Naive thymus-derived CD8-positive, alpha-beta T cell (primary cell): ENCODE results near the gene PCNX2. TPM values are rescaled to one million over a fixed set of nuclear protein-coding genes. Genes with fewer than 3 reads are reported as not detected.

ENCODE experiments used
- ATAC-seq, 2 donors: fragments of 150-1000 bp; cut with Tn5 transposase in 1 of 2; sonication (Bioruptor Pico), chemical (Tn5 transposase) in 1 of 2; 1 replicate in 1 of 2; 2 replicates in 1 of 2; pipeline ENCODE4 v1.10.0; 2021; ENCODE audit warnings: mild to moderate bottlenecking in 2 of 2, moderate library complexity in 2 of 2
- POLR2A ChIA-PET: fragments of 350-600 bp; sonication (Branson Sonifier 250); formaldehyde crosslinking; loops from one replicate; lab custom pipeline; 2021; ENCODE audit warnings: antibody characterized with exemption; lab: Charles Lee
- DNase-seq, 10 donors: peaks; one replicate each; pipeline versions ENCODE4 v3.0.0 to v3.0.0-alpha.2; 2020 to 2022
- H3K27ac Mint-ChIP-seq, 10 donors: one replicate each; pipeline ENCODE4 v1.8.0; 2020 to 2022; ENCODE audit warnings: mild to moderate bottlenecking in 10 of 10, mixed read lengths in 10 of 10, moderate library complexity in 4 of 10, inconsistent platforms in 1 of 10
- H3K27me3 Mint-ChIP-seq, 5 donors: one replicate each; pipeline ENCODE4 v1.8.0; 2021 to 2022; ENCODE audit warnings: mixed read lengths in 5 of 5
- H3K36me3 Mint-ChIP-seq, 3 donors: one replicate each; pipeline ENCODE4 v1.8.0; 2020 to 2022; ENCODE audit warnings: mixed read lengths in 3 of 3, mild to moderate bottlenecking in 2 of 3, inconsistent platforms in 1 of 3
- H3K4me1 Mint-ChIP-seq, 4 donors: one replicate each; pipeline ENCODE4 v1.8.0; 2021 to 2022; ENCODE audit warnings: mixed read lengths in 4 of 4
- H3K4me3 Mint-ChIP-seq, 10 donors: one replicate each; pipeline ENCODE4 v1.8.0; 2020 to 2022; ENCODE audit warnings: mild to moderate bottlenecking in 10 of 10, mixed read lengths in 10 of 10, moderate library complexity in 6 of 10, inconsistent platforms in 1 of 10
- H3K9me3 Mint-ChIP-seq, 9 donors: one replicate each; pipeline ENCODE4 v1.8.0; 2020 to 2022; ENCODE audit warnings: mixed read lengths in 9 of 9, mild to moderate bottlenecking in 3 of 9, inconsistent platforms in 1 of 9, moderate library complexity in 1 of 9
- polyA plus RNA-seq, 3 donors: library from polyadenylated mRNA; unstranded; fragments of 300-500 nt; fragmentation: Illumina TruSeq; gene quantifications; one replicate each; pipeline ENCODE4 v1.2.3, GENCODE V29; 2021
- total RNA-seq, 8 experiments: library from RNA in 2 of 8; stranded (reverse) in 2 of 8; gene quantifications; one replicate each; pipeline ENCODE4 v1.2.3 and lab custom pipeline; 2021 to 2026

Gene PCNX2
- total and polyA plus RNA-seq, 5 experiments from 2014 or later: 2.2 to 54.8 (median 6.9) TPM

GRCh38 chr1:232984577-232985425, 310.7 kb downstream of the PCNX2 start:
- POLR2A ChIA-PET: no interaction called here
- no peak for ATAC-seq

DNA sequence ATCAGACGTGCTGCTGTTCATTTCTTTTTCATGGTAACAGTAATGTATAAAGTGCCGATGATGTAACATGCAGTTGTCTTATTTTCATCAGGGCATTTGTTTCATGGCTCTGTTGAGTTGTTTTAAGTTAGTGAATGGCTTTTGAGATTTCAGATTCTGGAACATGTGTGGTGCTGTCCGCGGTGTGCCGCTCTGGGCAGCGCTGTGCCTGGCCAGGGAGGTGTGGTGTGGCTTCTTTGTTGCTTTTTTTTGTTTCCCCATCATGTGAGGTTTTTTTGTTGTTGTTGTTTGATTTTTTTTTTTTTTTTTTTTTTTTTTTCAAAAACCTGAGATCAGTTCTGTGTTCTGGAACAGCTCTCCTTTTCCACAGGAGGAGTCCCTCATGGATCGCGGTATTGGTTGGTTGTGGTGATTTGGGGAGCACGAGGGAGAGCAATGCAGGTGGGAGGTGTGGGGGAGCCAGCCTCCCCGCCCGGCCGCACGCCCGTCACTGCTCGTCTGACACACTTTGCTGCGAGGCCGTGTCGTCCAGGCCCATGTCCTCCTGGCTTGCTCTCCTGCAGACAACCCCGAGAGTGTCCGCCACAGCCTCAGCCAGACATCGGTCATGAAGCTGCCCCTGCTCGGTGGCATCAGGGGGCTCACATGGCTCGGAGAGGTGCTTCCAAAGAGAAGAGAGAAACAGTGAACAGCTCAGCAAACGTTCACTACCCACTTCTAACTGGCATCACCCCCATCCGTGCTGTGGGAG, 311.5 kb downstream of the PCNX2 start:
- H3K27me3 Mint-ChIP-seq: no peaks in the 10 kb centered on the region
- H3K27ac Mint-ChIP-seq: peak overlapping the region in 2 of 10 donors; percentile 33 to 85
- H3K36me3 Mint-ChIP-seq: peaks cover under 1 to 15% (median 14%) of the 10 kb centered on the region in 3 donors
- H3K4me3 Mint-ChIP-seq: no peak overlapping the region
- DNase-seq (no peak), ATAC-seq (no peak)
- H3K9me3 Mint-ChIP-seq: no peaks in the 10 kb centered on the region
- H3K4me1 Mint-ChIP-seq: peaks cover 0 to 6% (median 2%) of the 10 kb centered on the region in 4 donors
- POLR2A ChIA-PET: no interaction called here

More at GRCh38 chr1:232984577-232985425, 310.7 kb downstream of the PCNX2 start:
- DNase-seq: no peak
- Mint-ChIP-seq H3K27me3 (no peaks in the 10 kb centered on the region), H3K4me1 (peaks cover 0 to 6% (median 1%) of the 10 kb centered on the region in 4 donors), H3K36me3 (peaks cover 0 to 14% (median 13%) of the 10 kb centered on the region in 3 donors), H3K4me3 (no peak overlapping the region), H3K27ac (peak overlapping the region in 4 of 10 donors; percentile 19 to 65 (median 44)), H3K9me3 (no peaks in the 10 kb centered on the region)

GRCh38 chr1:232983375-232983774, 312.1 kb downstream of the PCNX2 start:
- Mint-ChIP-seq H3K36me3 (peaks cover 4 to 18% (median 14%) of the 10 kb centered on the region in 3 donors), H3K4me3 (no peak overlapping the region), H3K27ac (peak overlapping the region in 1 of 10 donors; percentile 85), H3K4me1 (peaks cover 4 to 9% (median 7%) of the 10 kb centered on the region in 4 donors), H3K27me3 (no peaks in the 10 kb centered on the region), H3K9me3 (no peaks in the 10 kb centered on the region)
- POLR2A ChIA-PET: interaction anchor here (0.5 kb wide), 1 partner anchor 1698 kb away, joined by 4 read pairs; no protein-coding TSS in a partner anchor
- no peak for ATAC-seq
- no peak for DNase-seq

- no peaks in the 10 kb centered on the region for H3K9me3 Mint-ChIP-seq
- H3K27me3 Mint-ChIP-seq: no peaks in the 10 kb centered on the region
- POLR2A ChIA-PET: no interaction called here
- no peak overlapping the region for H3K4me3 Mint-ChIP-seq
- peaks cover 4 to 23% (median 18%) of the 10 kb centered on the region in 3 donors for H3K36me3 Mint-ChIP-seq
- DNase-seq (no peak), ATAC-seq (no peak)
- peaks cover 14 to 17% (median 17%) of the 10 kb centered on the region in 4 donors for H3K4me1 Mint-ChIP-seq
- peak overlapping the region in 5 of 10 donors; percentile 6 to 63 (median 30) for H3K27ac Mint-ChIP-seq
These were observed 313.1 kb downstream of the PCNX2 start for GRCh38 chr1:232982238-232982944.

GRCh38 chr1:232980986-232981560, 314.5 kb downstream of the PCNX2 start:
- H3K4me1 Mint-ChIP-seq: peaks cover 15 to 23% (median 19%) of the 10 kb centered on the region in 4 donors
- peak overlapping the region in 1 of 10 donors; percentile 63 for H3K27ac Mint-ChIP-seq
- DNase-seq (no peak), ATAC-seq (no peak)
- no peaks in the 10 kb centered on the region for H3K27me3 Mint-ChIP-seq
- H3K9me3 Mint-ChIP-seq: no peaks in the 10 kb centered on the region
- H3K36me3 Mint-ChIP-seq: peaks cover 4 to 27% (median 22%) of the 10 kb centered on the region in 3 donors
- POLR2A ChIA-PET: no interaction called here
- H3K4me3 Mint-ChIP-seq: no peak overlapping the region

DNA sequence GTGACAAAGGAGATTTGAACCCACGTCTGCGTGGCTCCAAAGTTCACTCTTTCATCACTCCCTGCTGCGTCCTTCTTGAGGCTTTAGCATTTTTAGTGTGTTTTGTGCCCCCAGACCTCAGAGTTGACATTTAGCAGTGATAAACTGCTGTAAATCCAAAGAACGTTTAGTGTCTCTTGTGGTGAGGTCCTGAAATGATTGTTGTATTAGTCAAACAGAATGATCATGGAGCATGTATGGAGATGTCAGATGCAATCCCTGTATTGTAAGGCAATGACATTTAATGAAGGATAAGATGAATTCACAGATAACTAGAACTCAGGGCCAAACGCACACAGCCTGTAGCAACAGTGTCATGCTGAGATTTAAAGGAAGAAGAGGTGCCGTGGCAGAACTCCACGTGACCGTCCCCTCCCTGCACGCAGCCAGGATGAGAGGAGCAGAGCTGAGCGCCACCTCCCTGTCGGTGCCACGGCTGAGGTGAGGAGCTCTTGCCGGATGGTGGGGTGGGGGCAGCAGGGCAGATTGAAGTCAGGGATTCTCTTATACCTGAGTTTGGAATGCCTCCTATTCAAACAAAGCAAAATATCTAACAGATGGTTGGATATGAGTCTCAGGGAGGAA, 315.1 kb downstream of the PCNX2 start:
- Mint-ChIP-seq H3K27me3 (no peaks in the 10 kb centered on the region), H3K4me1 (peaks cover 15 to 23% (median 20%) of the 10 kb centered on the region in 4 donors), H3K27ac (peak overlapping the region in 1 of 10 donors; percentile 63), H3K36me3 (peaks cover 4 to 31% (median 19%) of the 10 kb centered on the region in 3 donors), H3K9me3 (no peaks in the 10 kb centered on the region), H3K4me3 (no peak overlapping the region)
- POLR2A ChIA-PET: interaction anchor here (0.5 kb wide), 1 partner anchor 21 kb away, joined by 3 read pairs; no protein-coding TSS in a partner anchor
- DNase-seq (no peak), ATAC-seq (no peak)

DNA sequence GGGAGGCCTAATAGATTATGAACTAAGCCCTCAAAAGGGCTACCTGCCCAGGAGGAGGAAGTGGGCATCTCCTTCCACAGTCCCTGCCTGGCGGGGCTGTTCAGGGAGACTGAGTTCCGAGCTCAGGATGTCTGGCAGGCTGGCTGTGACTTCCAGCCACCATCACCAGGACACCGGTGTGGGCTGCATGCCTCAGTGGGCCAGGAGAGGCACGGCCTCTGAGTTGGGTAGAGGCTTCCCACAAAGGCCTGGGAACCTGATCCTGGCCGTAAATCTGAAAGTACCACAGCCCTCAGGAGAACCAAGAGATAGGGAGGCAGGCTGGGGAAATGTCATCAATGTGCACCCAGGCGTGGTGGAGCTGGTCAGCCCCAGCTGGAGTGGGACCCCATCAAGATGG, 316.0 kb downstream of the PCNX2 start:
- no peak for ATAC-seq
- no peak overlapping the region for H3K4me3 Mint-ChIP-seq

GRCh38 chr1:232978815-232979214, 316.7 kb downstream of the PCNX2 start:
- H3K27me3 Mint-ChIP-seq: no peaks in the 10 kb centered on the region
- POLR2A ChIA-PET: no interaction called here
- peaks cover 2 to 8% (median 6%) of the 10 kb centered on the region in 9 donors for H3K9me3 Mint-ChIP-seq
- ATAC-seq (no peak), DNase-seq (no peak)
- no peak overlapping the region for H3K4me3 Mint-ChIP-seq
- H3K36me3 Mint-ChIP-seq: peaks cover 18 to 40% (median 25%) of the 10 kb centered on the region in 3 donors
- H3K27ac Mint-ChIP-seq: peak overlapping the region in 2 of 10 donors; percentile 5 to 91
- H3K4me1 Mint-ChIP-seq: peaks cover 15 to 23% (median 20%) of the 10 kb centered on the region in 4 donors

More for the DNA sequence above, 316.0 kb downstream of the PCNX2 start:
- peaks cover 0 to 5% (median 0%) of the 10 kb centered on the region in 9 donors for H3K9me3 Mint-ChIP-seq
- peak overlapping the region in 1 of 10 donors; percentile 91 for H3K27ac Mint-ChIP-seq
- POLR2A ChIA-PET: interaction anchor here (0.5 kb wide), 1 partner anchor 20 kb away, joined by 3 read pairs; no protein-coding TSS in a partner anchor
- H3K4me1 Mint-ChIP-seq: peaks cover 15 to 23% (median 20%) of the 10 kb centered on the region in 4 donors
- no peak for DNase-seq
- no peaks in the 10 kb centered on the region for H3K27me3 Mint-ChIP-seq
- peaks cover 11 to 35% (median 21%) of the 10 kb centered on the region in 3 donors for H3K36me3 Mint-ChIP-seq

GRCh38 chr1:232978091-232978634, 317.4 kb downstream of the PCNX2 start:
- Mint-ChIP-seq H3K9me3 (peaks cover 7 to 14% (median 11%) of the 10 kb centered on the region in 9 donors), H3K4me3 (peak overlapping the region in 4 of 10 donors; percentile 2 to 39 (median 12)), H3K27me3 (no peaks in the 10 kb centered on the region), H3K4me1 (peaks cover 15 to 23% (median 20%) of the 10 kb centered on the region in 4 donors), H3K36me3 (peaks cover 25 to 44% (median 30%) of the 10 kb centered on the region in 3 donors), H3K27ac (peak overlapping the region in 9 of 10 donors; percentile 36 to 91 (median 75))
- DNase-seq: peak in 2 of 10 donors; percentile 14 to 39
- peak in 1 of 2 donors; percentile 81 for ATAC-seq
- POLR2A ChIA-PET: no interaction called here

- no peaks in the 10 kb centered on the region for H3K27me3 Mint-ChIP-seq
- H3K9me3 Mint-ChIP-seq: peaks cover 13 to 24% (median 18%) of the 10 kb centered on the region in 9 donors
- POLR2A ChIA-PET: no interaction called here
- no peak for ATAC-seq
- no peak overlapping the region for H3K4me3 Mint-ChIP-seq
- peaks cover 15 to 23% (median 18%) of the 10 kb centered on the region in 4 donors for H3K4me1 Mint-ChIP-seq
- H3K36me3 Mint-ChIP-seq: peaks cover 40 to 69% (median 55%) of the 10 kb centered on the region in 3 donors
- no peak for DNase-seq
- peak overlapping the region in 2 of 10 donors; percentile 13 to 38 for H3K27ac Mint-ChIP-seq
These were observed 320.6 kb downstream of the PCNX2 start for GRCh38 chr1:232974971-232975370.
